Ascending aorta (tissue), 2 donors: Measurements from ENCODE around the gene CYP26B1. TPM values are rescaled to one million over a fixed set of nuclear protein-coding genes. Genes with fewer than 3 reads are reported as not detected.

ENCODE experiments used
- DNase-seq, 2 donors: peaks; one replicate each; pipeline ENCODE4 v3.0.0-alpha.2; 2019; ENCODE audit warnings: low spot score in 2 of 2
- H3K27ac ChIP-seq, 2 donors: fragments of 200-600 bp; sonication (generic); one replicate each; pipeline ENCODE4 v1.5.1; 2016 to 2017; ENCODE audit warnings: mild to moderate bottlenecking in 1 of 2
- H3K27me3 ChIP-seq: fragments of 200-600 bp; sonication (generic); one replicate; pipeline ENCODE4 v1.5.1; 2017
- H3K36me3 ChIP-seq, 2 donors: fragments of 200-600 bp; sonication (generic); one replicate each; pipeline ENCODE4 v1.5.1; 2016
- H3K4me1 ChIP-seq, 2 donors: fragments of 200-600 bp; sonication (generic); one replicate each; pipeline ENCODE4 v1.5.1; 2016 to 2017; ENCODE audit warnings: mild to moderate bottlenecking in 1 of 2
- H3K4me3 ChIP-seq, 2 donors: fragments of 200-600 bp; sonication (generic); one replicate each; pipeline ENCODE4 v1.5.1; 2016 to 2017; ENCODE audit warnings: mild to moderate bottlenecking in 1 of 2
- H3K9me3 ChIP-seq, 2 donors: fragments of 200-600 bp; sonication (generic); one replicate each; pipeline ENCODE4 v1.5.1; 2016
- intact Hi-C: fragments of 100-400 bp; cut with DNase I; formaldehyde crosslinking; loops from one replicate; pipeline ENCODE4 v1.15.1; 2023
- total RNA-seq: library from RNA; depleted of rRNA; stranded (reverse); fragments of >200 nt; gene quantifications from one replicate; pipeline ENCODE4 v1.1.0, GENCODE V29; 2016
- TF ChIP-seq, protein P1 (sequence below), 3 experiments: fragments of 200-600 bp in 2 of 3; fragments of 450-650 bp in 1 of 3; sonication (generic) in 2 of 3; IDR thresholded peaks; one replicate each; pipeline ENCODE4 v1.5.1; 2016 to 2019; ENCODE audit warnings: antibody characterized with exemption in 3 of 3, mild to moderate bottlenecking in 1 of 3, moderate library complexity in 1 of 3

Gene CYP26B1
- total RNA-seq, 1 donor from 2014 or later: 18.6 TPM

DNA sequence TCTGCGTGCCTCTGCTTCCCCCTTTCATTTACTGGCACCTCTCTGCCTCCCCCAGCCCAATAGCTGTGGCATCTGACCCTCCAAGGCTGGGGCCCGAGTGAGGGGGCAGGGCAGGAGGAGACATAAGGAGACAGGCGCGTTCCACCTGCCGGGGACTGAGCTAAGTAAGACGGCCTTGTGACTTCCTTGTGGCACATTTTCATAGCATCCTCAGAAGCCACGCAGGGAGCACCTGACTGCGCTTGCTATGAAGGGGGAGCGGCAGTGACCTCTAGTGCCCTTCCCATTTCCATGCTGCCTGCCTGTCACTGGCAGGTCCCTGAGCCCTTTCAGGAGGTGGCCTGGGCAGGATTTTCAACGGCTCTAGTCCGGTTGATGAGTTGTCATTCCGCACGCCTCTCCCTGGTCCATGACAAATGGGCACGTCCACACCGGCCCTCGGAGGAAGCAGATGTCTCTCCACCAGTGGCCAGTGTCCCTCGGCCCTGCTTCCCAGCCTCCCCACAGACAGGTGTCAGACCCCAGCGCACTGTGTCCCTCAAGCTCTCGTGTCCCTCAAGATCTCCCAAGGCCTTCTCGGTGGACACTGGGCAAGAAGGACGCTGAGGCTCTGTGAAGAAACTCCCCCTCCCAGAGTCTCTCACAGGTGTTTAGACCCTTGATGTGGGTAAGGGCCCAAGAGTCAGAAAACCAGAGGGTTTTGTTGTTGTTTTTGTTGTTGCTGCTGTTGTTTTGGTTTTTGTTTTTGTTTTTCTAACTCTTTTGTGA, 42.7 kb downstream of the CYP26B1 start:
- Histone ChIP-seq H3K4me1 (no peaks in the 10 kb centered on the region), H3K27ac (no peak overlapping the region), H3K36me3 (no peaks in the 10 kb centered on the region), H3K27me3 (no peaks in the 10 kb centered on the region), H3K4me3 (no peak overlapping the region), H3K9me3 (no peaks in the 10 kb centered on the region)
- TF ChIP-seq, protein P1, sequence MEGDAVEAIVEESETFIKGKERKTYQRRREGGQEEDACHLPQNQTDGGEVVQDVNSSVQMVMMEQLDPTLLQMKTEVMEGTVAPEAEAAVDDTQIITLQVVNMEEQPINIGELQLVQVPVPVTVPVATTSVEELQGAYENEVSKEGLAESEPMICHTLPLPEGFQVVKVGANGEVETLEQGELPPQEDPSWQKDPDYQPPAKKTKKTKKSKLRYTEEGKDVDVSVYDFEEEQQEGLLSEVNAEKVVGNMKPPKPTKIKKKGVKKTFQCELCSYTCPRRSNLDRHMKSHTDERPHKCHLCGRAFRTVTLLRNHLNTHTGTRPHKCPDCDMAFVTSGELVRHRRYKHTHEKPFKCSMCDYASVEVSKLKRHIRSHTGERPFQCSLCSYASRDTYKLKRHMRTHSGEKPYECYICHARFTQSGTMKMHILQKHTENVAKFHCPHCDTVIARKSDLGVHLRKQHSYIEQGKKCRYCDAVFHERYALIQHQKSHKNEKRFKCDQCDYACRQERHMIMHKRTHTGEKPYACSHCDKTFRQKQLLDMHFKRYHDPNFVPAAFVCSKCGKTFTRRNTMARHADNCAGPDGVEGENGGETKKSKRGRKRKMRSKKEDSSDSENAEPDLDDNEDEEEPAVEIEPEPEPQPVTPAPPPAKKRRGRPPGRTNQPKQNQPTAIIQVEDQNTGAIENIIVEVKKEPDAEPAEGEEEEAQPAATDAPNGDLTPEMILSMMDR (IDR thresholded peaks at IDR 0.05): no peak
- DNase-seq: no peak
- intact Hi-C loops: no loop called here

DNA sequence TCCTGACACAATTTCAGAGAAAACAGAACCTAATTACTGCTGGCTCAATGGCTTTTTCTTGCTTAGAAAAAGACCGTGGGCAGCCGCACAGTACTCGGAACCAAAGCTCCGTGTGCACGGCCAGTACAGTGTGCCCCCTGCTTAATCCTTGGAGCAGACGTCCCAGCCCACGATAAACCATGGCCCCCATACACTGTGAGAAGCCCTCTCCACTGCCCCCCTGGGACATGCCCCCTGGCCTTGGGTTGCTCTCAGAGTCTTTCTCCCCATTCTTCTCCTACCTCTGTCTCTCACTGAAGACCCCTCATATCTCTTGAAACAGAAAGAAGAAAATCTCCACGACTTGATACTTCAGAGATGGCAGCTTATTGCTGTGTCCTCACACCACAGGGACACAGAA, 44.0 kb downstream of the CYP26B1 start:
- H3K36me3 ChIP-seq: no peaks in the 10 kb centered on the region
- H3K4me1 ChIP-seq: no peaks in the 10 kb centered on the region
- no peak overlapping the region for H3K27ac ChIP-seq
- intact Hi-C loops: no loop called here
- no peaks in the 10 kb centered on the region for H3K27me3 ChIP-seq
- H3K9me3 ChIP-seq: no peaks in the 10 kb centered on the region
- H3K4me3 ChIP-seq: no peak overlapping the region
- TF ChIP-seq, protein P1 (IDR thresholded peaks at IDR 0.05): no peak
- no peak for DNase-seq

DNA sequence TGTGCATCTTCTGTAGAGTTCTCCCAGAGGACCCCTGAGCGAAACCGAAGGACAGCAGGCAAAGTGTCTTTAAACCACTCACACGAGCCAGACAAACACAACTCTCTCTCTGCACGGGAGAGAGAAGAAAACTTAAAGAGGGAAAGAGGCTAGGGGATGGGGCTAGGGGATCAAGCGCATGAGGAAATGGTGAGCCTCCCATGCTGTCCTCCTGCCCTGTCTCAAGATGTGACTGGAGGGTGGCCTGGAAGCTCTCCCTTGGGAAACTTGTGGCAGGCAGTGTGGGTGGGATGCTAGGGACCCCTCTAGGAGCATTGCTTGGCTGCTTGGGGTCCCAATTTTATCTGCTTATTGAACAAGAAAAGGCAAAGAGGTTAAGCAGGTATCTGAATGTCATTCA, 44.5 kb downstream of the CYP26B1 start:
- TF ChIP-seq, protein P1 (IDR thresholded peaks at IDR 0.05): no peak
- Histone ChIP-seq H3K27me3 (no peaks in the 10 kb centered on the region), H3K4me3 (no peak overlapping the region), H3K27ac (no peak overlapping the region), H3K9me3 (no peaks in the 10 kb centered on the region), H3K36me3 (no peaks in the 10 kb centered on the region), H3K4me1 (no peaks in the 10 kb centered on the region)
- intact Hi-C loops: no loop called here
- no peak for DNase-seq

DNA sequence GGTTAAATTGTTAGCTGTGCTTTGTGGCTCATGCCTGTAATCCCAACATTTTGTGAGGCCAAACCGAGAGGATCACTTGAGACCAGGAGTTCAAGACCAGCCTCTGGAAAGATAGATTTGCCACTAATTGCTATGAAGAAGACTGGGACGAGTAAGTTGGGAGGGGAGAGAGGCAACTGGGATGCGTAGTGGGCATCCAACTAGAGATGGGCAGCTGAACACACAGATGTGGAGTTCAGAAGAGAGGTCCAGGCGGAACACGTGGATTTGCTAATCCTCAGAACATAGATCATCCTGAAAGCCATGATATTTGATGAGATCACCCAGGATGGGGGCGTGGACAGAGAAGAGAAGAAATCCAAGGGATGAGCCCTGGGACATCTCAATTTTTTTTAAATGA, 48.7 kb downstream of the CYP26B1 start:
- Histone ChIP-seq H3K27ac (no peak overlapping the region), H3K36me3 (no peaks in the 10 kb centered on the region), H3K4me1 (no peaks in the 10 kb centered on the region), H3K27me3 (no peaks in the 10 kb centered on the region), H3K9me3 (no peaks in the 10 kb centered on the region), H3K4me3 (no peak overlapping the region)
- TF ChIP-seq, protein P1 (IDR thresholded peaks at IDR 0.05): no peak
- intact Hi-C loops: no loop called here
- DNase-seq: no peak

DNA sequence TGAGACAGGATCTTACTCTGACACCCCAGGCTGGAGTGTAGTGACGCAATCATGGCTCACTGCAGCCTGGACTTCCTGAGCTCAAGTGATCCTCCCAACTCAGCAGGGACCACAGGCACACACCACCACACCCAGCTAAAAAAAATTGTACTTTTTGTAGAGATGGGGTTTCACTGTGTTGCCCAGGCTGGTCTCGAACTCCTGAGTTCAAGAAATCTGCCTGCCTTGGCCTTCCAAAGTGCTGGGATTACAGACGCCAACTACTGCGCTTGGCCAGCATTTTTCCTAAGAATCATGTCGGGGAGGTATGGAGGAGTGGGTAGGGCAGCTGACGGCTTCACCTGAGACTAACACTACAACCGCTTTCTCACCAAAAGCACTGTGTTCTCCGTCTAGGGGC, 50.4 kb downstream of the CYP26B1 start:
- H3K27me3 ChIP-seq: no peaks in the 10 kb centered on the region
- DNase-seq: no peak
- TF ChIP-seq, protein P1 (IDR thresholded peaks at IDR 0.05): no peak
- H3K4me1 ChIP-seq: no peaks in the 10 kb centered on the region
- no peak overlapping the region for H3K4me3 ChIP-seq
- no peaks in the 10 kb centered on the region for H3K9me3 ChIP-seq
- no peak overlapping the region for H3K27ac ChIP-seq
- intact Hi-C loops: no loop called here
- H3K36me3 ChIP-seq: no peaks in the 10 kb centered on the region
